SW480 (cell line): ENCODE measurements around the gene SCYGR1.
"Not testable (repeated sequence)": the region's sequence is repeated elsewhere in the genome, so short reads cannot be mapped to it uniquely, and the experiment has no call there.

Source experiments
- DNase-seq: peaks from one replicate; pipeline ENCODE4 v3.0.0-alpha.2; 2016; ENCODE audit warnings: low spot score

Gene SCYGR1

GRCh38 chr2:227387583-227387982, at the start of gene SCYGR1:
TSS of gene SCYGR1 (minus strand) at chr2:227387949. CDS start at chr2:227387949, 0 bp downstream.
- DNase-seq: not testable (repeated sequence)

- no peak for DNase-seq
Measured at GRCh38 chr2:227436436-227437174, 48.9 kb upstream of the SCYGR1 start.

- DNase-seq: no peak
Measured at GRCh38 chr2:227433171-227433570, 45.4 kb upstream of the SCYGR1 start.

DNA sequence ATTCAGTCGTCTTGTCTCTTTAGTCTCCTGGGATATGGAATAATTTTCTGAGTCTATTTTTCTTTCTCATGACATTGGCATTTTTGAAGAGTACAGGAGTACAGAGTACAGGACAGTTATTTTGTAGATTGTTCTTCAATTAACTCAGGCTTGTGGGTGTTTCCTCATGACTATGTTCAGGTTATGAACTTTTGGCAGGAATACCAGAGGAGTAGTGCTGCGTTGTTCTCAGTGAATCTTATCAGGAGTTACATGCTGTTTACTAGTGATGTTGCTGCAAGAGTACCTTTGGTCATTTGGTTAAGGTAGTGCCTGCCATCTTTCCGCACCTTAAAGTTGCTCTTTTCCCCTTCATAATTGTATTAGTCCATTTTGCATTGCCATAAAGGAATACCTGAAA, 42.9 kb upstream of the SCYGR1 start:
- no peak for DNase-seq

GRCh38 chr2:227428731-227429285, 41.1 kb upstream of the SCYGR1 start:
- DNase-seq: no peak

DNA sequence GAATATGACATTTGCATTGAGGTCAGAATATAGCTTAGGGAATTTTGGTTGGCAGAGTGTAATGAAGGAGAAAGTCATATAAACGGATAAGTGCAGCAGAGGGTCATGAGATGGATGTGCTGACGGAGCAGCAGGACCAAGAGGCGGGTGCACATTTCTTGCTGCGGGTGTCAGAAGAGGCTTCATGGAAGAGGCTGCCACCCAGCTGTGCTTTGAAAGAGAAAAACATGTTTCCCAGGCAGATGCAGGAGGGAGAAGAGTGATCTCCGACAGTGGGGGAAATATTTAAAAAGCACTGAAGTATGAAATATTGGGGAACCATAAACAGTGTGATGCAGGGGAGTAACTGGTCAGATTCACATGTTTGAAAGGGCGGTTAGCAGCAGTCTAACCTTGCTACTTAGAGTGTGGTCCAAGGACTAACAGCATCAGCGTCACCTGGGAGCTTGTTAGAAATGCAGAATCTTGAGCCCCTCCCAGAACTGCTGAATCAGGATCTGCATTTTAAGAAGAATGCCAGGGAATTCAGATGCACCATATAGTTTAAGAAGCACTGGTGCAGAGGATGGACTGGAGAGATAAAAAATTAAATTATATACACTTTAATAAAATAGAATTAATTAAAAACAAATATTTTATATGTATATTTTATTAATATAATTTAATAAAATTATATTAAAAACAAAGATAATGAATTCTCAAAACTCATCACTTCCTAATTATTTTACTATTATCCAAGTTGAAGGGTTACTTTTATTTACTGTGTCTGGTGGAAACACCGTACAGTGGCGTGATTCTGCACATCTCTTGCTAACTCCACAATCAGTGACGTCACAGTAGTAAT, 36.1 kb upstream of the SCYGR1 start:
- DNase-seq: no peak

DNA sequence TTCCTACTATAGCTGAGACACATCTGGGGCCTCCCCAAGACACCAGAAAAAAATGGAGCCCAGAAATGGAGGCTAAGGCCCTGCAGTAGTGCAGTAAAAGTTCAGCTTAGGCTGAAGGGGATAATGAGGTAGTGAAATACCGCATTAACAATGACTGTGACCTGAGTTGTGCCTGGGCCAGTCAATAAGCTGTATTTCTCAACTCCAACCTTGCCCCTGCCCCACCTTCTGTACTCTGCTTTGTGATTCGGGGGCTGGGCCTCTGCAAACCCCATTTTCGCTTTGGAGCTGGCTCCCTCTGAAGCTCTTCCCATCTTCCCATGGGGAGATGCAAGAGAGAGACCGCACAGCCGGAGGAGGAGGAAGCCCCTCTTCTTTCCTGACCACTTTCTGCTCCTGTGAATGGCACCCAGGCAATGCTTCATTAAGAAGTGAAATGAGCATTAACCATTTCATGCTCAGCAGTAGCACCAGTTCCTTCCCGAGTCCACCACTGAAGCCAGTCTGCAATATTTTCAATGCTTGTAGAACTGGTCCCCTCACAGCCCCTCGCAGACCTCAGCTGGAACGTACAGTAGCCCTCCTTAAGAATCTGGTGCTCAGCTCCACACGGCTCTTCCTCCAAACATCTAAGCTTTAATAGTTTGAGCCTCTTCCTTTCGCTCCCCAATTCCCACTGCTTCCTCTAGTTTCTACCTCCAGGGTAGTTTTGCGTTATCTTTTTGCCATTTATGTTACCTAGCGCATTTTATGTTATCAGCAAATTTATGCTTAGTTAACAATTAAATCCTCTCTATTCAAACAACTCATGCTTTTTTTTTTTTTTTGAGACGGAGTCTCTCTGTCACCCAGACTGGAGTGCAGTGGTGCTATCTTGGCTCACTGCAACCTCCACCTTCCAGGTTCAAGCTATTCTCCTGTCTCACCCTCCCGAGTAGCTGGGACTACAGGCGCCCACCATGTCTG, 32.6 kb upstream of the SCYGR1 start:
- no peak for DNase-seq

GRCh38 chr2:227416701-227417100, 29.0 kb upstream of the SCYGR1 start:
- DNase-seq: no peak

DNA sequence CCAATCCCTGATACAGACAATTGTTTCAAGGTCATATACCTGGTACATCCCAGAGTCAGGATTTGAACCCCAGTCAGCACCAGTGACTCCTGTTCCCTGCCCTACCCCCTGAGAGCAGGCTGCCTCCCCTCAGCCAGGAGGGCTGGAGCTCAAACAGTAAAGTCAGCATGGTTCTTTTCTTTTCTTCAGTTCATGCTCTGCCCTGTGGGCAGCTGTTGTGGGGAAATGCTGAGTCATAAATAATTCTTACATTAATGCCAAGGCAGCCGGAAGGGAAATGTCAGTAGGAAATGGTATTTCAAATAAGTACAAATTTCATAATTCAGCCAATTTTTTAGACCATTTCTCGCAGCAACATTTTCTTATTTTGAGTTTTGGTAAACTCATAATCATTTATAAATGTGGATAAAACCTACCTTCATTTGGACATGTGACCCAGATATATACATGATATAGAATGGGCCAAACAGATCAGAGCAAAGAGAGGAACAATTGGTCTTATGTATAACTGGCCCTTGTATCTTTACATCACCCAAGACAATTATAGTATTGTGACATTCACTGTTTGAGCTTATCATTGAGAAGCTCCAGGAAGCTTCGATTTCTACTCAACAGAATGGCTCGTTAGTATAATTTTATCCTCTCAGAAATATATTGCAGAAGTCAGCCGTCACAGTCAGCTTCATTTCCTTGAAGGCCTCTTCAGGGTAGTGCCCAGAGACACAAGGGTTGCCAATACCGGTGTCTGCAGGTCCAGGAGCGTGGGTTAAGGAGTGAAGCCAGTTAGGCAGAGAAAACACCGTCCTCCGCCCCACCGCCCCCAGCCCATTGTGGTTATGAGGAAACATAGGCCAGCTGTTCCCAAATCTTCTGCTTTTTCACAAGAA, 28.0 kb upstream of the SCYGR1 start:
- DNase-seq: peak; percentile 28

DNA sequence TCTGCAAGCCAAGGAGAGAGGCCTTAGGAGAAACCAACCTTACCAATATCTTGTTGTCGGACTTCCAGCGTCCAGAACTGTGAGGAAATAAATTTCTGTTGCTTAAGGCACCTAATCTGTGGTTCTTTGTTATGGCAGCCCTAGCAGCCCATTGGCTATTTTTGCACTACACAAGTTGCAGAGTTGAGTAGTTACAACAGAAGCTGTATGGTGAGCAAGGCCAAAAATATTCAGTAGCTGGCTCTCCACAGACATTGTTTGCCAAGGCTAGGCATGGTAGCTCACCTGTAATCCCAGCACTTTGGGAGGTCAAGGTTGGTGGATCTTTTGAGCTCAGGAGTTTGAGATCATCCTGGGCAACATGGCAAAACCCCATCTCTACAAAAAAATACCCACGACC, 27.1 kb upstream of the SCYGR1 start:
- no peak for DNase-seq

DNA sequence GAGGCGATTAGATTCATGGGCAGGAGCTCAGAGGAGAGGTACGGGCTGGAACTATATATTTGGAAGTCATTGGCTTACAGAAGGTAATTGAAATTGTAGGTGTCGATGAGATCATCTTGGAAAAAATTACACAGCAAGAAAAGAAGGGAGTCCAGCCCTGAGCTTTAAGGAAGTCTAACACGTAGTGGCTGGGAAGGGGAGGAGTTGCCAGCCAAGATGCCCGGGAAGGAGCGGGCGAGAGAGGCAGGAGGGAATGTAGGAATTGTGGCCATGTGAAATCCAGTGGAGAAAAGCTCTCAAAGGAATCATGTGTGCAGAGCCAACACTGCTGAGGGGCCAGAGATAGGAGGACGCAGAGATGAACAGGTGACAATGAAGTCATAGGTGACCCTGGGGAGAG, 25.6 kb upstream of the SCYGR1 start:
- DNase-seq: no peak

DNA sequence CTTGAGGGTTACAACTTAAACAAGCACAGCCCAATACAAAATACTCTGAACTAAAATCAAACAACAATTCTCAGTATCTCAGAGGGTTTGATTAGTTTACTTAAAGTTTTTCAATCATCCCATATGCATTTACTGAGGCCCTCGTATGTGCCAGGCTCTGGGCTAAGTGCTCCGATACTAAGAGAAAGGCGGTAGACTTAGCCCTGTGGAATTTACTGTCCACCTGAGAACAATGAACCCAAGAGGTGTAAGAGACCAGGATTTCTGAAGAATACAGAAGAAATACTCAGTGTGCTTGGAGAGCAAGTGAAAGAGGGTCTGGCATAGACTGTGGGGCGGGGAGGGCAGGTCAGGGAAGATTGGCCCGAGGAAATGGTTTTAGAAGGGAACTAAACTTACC, 25.1 kb upstream of the SCYGR1 start:
- DNase-seq: no peak

DNA sequence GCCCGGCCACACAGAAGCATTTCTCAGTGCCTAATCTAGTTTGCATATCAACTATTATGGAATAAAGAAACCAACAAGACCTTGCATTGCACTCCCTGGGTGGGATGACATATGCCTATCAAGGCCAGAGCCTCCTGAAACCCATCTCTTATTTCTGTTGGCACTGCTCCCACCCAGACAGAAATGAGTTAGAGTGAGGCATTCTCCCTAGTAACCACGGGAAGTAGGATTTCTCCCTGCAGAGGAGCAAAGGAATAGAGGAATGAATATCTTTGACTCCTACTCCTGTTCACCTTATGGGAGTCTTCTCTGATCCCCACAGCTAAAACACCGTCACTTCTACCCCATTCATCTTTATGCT, 24.2 kb upstream of the SCYGR1 start:
- DNase-seq: no peak

DNA sequence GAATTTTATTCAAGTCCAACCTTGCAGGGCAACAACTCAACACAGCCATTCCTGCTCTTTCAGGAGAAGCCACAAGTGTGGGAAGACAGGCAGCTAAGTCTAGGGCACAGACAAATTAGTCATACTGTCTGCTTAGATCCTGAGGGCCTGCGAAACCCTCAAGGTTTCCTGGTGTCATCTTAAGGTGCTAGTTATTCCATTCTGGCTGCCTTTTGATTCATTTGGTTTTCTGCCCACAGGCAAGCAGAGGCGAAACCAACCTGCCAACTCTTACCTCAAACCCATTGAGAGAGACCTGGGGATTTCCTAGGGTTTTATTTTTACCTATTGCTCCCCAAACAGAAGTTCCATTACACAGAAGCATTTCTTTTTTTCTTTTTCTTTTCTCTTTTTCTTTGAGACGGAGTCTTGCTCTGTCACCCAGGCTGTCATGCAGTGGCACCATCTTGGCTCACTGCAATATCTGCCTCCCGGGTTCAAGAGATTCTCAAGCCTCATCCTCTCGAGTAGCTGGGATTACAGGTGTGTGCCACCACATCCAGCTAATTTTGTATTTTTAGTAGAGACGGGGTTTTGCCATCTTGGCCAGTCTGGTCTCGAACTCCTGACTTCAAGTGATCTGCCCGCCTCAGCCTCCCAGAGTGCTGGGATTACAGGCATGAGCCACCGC, 23.7 kb upstream of the SCYGR1 start:
- no peak for DNase-seq

DNA sequence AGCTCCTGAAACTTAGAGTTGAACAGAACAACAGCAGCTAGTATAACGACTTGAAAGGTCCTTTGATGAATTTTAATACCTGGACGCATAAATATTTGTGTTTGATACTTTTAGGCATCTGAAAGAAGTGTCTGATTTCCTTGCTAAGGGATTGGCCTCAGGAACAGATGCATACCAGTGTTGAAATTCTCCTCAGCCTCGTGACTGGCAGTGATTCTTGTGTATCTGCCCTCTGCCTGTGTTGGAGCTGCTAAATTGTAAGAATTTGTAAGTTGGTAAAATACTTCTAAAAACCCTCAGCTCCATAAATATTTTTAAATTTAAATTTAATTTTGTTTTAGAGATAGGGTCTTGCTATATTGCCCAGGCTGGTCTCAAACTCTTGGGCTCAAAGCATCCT, 22.4 kb upstream of the SCYGR1 start:
- DNase-seq: no peak

DNA sequence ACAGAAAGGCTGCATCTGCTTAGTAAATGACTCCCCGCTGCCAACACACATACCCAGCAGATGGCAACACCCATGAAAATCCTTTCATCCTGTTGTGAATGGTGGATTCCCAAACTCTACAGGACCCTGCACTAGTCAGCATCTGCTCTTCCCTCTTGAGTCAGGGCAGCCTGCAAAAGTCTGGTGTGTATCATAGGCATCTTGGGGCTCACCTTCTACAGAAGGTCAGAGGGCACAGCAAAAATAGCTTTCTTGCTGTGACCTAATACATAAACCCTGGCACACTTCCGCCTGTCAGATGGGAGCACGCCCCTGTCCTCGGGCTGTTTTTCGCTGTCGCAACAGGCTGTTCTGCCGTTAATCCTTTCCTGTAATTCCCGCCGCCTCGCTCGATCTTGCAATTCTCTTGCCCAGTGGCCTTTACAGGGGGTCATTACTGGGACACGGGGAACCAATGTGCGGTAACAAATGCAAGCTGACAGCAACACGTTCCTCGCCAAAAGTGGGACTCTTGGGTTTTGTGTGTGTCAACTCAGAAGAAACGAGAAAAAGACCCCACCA, 19.9 kb upstream of the SCYGR1 start:
- no peak for DNase-seq

GRCh38 chr2:227406177-227407031, 18.7 kb upstream of the SCYGR1 start:
- DNase-seq: peak; percentile 81

DNA sequence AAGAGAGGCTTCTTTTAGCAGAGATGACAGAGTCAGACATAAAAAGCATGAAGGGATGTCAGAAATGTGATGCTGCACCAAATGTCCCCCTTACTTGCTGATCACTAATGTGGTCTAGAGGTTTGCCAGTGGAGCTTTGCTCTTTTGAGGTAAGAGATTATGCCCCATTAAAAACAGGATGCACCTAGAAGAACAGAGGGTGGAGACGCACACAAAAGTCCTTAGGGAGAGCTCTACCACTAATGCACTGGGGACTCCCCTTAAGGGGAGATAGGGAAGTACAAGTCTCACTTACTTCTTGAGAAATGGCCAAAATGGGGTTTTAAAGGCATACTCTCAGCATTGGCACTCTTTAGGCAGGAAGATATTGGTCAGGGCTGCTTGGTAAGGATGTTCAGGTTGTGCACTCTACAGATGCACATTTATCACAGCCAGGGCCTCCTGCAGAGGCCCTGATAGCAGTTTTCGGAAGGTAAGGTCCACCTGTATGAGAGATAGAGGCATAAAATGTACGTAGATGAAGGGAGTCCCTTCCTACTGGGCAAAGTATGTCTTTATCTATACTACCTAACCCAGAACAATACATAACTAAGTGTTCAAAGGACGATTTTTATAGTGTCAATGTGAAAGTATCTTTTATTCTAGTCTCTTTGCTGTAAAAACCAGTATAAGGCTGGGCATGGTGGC, 17.0 kb upstream of the SCYGR1 start:
- DNase-seq: no peak

DNA sequence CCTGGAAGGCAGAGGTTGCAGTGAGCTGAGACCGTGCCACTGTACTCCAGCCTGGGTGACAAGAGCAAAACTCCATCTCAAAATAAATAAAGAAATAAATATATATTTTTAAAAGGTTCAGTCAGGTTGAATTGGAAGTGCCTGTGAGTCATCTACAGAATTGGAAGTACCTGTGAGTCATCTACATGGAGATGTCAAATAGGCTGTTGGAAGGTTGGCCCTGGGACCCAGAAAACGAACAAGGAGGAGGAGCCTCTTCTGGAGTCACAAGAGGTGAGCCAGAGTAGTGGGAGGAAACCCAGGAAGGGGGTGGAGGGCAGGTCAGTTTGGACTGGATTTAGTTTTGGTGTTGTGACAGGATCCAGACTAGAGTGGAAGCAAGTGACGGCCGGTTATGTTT, 15.2 kb upstream of the SCYGR1 start:
- DNase-seq: peak; percentile 36
